Measurements from ENCODE around the gene STX18.
"Not testable (repeated sequence)": the region's sequence is repeated elsewhere in the genome, so short reads cannot be mapped to it uniquely, and the experiment has no call there.

STX18 gene

DNA sequence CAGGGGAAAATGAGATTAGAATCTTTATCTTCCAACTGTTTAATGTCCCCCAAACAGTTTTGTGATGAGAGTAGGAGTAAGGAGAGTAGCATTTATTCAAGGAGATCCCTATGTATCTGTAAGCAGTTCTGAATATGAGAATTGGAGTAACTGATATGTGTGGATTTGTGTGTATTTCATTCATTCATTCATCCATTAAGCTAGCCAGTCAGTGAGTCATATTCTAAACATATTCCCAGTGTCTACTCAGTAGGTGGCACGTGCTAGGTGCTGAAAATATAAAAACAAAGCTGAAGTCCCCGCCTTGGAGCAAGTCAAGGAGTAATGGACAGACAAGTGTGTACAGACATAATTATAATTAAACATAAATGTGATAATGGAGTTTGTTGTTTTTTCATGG is 12.4 kb upstream of the STX18 start:
- no peak for DNase-seq

DNA sequence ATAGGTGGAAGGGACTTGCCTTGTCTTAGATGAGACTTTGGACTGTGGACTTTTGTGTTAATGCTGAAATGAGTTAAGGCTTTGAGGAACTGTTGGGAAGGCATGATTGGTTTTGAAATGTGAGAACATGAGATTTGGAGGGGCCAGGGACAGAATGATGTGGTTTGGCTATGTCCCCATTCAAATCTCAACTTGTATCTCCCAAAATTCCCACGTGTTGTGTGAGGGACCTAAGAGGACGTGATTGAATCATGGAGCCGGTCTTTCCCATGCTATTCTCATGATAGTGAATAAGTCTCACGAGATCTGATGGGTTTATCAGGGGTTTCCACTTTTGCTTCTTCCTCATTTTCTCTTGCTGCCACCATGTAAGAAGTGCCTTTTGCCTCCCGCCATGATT is 10.2 kb upstream of the STX18 start:
- not testable (repeated sequence) for DNase-seq

DNA sequence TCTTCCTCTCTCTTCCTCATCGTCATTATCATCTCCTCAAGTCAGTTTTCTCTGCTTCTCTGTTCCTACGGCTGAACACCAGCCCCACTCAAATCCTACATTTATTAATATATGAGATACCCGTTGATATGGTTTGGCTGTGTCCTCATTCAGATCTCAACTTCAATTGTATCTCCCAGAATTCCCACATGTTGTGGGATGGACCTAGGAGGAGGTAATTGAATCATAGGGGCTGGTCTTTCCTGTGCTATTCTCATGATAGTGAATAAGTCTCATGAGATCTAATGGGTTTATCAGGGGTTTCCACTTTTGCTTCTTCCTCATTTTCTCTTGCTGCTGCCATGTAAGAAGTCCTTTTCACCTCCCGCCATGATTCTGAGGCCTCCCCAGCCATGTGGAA is 8.3 kb upstream of the STX18 start:
- DNase-seq = not testable (repeated sequence)

DNA sequence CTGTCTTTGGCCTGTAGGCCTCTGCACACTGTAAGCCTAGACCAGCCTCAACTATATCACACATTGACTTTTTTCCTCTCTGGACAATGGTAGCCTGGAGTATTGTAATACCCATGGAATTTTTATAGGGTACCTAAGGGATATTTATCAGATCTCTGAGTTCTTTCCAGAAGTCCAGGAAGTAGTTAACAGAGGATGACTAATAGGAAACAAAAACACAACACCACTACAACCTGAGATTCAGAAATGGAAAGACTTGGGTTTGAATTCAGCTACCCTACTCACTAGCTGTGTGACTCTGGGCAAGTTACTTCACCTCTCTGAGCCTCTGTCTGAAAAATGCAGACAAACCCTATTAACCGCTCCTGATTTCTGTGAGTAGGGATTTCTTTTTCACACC is 7.7 kb upstream of the STX18 start:
- DNase-seq = no peak

DNA sequence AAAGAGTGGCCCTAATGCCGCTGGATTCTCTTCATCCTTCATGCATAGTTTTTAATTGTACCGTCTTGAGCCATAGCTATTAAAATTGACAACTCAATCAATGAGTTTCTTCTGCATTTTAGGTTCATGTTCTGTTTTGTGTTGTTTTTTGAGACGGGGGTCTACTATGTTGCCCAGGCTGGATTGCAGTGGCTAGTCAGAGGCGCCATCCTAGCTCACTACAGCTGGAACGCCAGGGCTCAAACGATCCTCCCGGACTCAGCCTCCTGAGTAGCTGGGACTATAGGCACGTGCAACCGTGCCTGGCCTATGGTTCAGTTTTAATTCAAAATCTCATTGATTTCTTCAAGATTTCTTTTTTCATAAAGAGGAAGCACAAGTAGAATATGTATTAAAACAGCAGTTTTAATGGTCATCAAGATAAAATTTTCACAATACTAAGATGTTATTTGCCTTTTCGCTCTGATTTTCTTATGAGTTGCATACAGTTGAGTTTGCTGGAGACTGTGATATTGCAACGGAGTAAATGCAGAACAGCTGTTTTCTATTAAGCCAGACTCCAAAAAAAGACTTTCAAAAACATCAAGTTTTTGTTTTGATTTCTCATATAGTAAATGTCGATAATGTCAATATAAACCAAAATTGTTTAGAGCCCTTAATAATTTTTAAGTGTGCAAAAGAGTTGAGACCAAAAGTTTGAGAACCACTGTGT is 1.1 kb upstream of the STX18 start:
- DNase-seq = no peak

DNA sequence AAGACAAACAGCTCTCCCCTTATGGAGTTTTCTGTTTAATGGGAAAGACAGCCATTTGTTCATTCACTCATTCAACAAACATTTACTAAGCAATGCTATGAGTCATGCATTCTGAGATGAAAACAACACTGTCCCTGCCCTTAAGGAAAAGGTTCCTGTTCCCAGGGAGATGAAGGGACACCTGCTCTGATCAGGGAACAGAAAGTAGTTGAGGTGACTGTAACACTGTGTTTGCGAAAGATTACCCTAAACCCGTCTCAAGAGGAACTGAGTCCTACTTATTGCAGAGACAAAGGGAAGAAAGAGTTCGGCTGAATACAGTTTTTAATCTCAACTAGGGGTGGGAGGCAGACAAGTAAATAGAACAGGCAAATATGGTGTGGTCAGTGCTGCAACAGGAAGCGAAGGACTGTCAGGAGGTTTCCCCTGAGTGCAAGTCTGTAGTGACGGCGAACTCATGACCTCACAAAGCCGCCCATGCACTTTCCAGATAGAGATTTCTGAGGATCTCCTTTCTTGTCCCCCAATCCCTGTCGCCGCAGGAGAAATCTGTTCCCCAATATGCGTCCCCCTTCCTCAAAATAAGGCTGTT is 712 bp downstream of the STX18 start:
- peak; percentile 31 for DNase-seq

DNA sequence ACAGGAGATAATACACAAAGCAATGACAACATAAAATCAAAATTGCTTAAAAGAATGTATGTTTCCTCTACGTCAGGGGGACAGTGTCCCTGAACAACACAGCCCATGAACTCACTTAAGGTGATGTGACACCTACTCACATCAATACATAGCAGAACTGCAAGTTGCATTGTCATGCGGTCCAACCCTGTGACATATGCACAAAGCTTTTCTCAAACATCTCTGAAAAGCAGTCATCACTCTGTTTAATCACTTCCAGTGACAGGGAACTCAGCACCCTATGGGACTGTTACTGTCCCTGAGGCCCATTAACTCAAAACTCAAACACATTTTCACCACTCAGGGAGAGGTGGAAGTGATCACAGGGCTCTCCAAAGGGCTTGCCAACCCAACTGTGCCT is 2.4 kb downstream of the STX18 start:
- no peak for DNase-seq

DNA sequence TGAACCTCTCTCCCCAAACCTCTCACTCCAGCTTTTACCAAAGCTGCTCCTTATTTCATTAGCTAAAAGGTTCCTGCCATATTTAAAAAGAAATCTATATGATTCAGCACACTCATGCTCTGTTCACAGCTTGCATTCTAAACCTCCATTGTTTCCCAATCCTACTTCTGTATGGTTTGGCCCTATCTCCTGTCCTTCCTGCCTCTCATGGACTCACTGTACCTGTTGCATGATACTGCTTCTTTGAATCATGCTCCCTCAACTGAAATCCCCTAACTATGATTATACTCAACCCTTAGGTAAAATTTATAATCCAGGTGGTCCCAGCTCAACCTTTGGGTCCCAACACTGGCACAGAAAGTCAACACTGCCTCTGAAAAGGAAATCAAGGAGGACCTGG is 6.3 kb downstream of the STX18 start:
- no peak for DNase-seq

DNA sequence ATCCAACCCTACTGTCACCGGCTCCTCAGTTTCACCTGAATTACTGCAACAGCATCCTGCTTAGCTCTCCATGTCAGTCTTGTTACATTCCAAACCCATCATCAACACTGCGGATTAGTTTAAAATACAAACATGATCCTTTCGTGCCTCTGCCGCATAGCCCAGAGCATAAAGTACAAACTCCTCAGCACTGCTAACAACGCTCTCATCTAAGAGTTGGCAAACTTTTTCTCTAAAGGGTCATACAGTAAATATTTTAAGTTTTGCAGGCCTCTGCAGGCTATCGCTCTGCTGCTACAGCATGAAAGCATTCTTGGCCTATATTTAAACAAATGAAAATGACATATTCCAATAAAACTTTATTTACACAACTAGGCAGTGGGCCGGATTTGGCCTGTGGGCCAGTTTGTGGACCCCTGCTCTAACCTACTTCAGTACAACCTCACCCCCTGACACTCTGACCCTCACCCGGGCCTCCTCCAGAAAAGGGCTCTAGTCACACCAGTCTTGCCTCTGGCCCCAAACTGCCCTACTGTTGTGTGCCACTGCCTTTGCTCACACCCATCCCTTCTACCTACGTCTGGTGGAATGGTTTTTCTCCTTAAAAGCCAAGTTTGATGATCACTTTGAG is 7.2 kb downstream of the STX18 start:
- no peak for DNase-seq

DNA sequence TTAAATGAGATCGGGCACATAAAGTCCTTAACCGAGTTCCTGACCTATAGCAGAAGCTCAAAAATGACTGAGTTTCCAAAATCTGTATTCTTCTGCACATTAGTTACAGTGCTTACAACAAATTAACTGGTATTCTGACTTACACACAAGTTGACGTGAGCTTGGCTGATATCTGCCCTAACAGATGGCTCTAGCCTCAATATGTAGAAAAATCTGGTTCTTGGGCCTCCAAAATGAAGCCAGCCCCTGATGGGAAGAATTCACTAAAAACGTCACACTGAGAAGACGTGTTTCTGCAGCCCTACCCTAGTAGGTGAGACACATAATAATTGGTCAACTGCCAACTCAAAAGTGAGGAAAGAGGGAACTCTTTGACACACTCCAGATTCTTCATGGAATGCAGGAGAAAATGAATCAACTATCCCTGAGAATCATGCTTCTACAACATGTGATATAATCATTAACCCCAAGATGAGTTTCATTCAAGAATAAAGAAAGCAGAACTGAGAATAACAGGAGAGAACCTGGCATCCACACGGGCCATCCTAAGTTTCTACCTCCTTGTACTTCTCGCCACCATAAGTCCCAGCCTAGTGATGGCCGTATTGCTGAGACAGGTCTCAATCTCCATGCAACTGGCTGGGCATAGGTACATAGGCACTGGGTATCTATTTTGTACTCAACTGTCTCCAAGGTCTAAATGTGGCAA is 8.2 kb downstream of the STX18 start:
- no peak for DNase-seq

DNA sequence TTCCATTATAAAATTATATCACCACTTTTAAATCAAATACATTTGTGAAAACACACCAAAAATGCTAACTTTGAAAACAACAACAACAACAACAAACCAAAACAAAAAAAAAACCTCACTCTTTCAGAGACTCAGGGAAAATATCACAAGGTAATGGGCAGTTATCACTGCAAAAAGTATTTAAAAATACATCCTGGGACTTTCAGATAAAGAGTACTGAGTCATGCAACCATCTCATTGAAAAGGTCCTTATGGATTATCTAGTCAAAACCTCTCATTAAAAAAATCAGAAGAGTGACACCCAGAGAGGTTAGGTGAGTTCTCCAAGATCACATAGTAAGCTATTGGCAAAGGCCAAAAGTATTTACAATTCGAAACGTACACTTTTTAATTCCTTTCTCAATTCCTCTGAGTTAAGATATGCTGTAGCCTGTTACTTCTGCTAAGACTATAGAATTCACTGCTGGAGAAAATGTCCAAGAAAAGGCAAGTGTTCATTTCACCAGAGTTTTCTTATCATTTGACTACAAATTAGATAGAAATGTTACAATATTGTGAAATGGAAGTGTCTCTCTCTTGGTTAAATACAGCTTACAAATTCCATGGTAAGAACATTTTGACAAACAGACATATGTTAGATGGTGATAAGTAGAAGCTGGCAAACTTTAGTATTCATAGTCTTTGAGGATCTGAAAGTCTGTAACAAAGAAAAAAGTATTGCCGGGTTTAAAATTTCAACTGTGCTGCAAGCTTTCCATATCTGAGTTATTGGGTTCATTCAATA is 9.3 kb downstream of the STX18 start:
- no peak for DNase-seq

DNA sequence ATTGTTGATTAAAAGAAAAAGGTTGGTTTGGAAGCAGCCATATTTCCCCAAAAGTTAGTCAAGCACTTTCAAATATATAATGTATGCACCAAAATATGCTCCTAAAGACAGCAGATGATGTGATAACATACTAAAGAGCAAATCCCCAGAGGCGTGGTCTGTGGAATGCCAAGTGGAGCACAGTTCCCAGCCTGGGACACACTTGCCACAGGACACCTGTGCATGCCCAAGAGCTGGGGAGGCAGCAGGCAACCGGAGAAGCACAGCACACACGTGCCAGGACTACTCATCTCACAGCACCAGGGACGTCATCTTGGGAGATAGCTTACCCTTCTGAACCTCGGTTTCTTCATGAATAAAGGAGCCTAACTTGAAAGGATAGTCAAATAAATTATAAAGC is 12.5 kb downstream of the STX18 start:
- DNase-seq = no peak

DNA sequence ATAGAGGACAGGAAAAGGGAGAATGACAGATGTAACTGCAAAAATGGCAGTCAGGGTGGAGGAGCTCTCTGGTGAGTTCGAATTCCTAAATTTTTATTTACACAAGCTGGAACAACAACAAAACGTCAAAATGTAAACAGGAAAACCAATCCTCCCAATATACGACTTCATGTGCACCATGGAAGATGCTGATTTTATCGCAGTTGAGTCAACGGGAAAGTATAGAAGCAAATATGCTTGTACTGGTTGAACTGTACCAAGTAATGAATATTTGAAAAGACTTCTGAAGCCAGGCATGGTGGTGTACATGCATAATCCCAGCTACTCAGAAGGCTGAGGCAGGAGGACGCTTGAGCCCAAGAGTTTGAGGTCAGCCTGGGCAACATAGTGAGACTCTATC is 15.4 kb downstream of the STX18 start:
- DNase-seq = no peak

DNA sequence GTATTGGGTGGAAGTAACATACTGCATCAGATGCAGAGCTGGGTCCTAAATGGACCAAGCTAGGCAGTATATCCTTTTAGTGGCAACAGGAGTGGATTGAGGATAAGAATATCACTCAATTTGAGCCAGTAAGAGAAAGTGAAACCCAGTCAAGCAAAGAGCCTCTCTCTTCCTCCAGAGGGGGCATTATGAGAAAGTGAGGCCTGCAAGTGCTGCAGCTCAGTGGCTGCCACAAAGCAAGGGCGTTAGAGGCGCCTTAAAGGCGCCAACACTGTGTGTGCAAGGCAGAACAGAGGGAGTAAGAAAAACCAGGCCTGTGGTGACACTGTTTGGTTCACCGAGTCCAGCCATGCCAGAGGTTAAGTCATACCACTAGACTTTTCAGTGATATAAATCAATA is 17.5 kb downstream of the STX18 start:
- peak; percentile 38 for DNase-seq

DNA sequence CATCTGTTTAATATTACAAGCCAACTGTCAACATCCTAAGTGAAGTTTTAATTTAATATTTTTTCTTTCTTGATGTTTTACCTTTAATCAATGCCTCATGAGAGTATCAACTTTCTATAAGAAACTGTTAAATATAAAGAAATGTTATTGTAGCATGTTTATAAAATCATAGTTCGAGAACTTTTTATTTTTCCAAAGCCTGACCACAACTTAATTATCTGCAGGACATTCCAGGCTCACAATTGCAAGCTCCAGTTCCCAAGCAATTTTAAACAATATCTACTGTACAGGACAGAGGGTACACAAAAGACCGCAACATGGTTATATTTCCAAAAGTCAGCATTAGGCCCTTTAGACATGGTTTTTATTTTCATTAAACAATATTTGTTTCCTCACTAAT is 20.1 kb downstream of the STX18 start:
- no peak for DNase-seq

DNA sequence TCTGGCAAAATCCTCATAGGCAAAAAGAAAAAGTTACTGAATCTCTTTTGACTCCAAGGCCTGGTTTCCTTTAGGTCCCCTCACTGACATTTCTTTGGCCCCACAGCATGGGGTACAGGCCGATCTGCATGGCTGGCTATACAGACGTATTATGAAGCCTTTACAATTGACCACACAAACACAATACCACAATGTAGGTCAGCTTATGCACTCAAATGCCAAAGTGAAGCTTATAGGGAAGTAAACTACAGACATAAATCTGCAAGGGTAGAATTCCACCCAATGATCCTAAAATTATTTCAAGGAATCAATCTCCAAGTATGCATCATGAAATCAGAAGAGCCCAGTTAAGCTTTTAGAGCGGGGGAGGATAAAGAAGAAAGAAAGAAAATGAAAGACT is 20.7 kb downstream of the STX18 start:
- DNase-seq = no peak

DNA sequence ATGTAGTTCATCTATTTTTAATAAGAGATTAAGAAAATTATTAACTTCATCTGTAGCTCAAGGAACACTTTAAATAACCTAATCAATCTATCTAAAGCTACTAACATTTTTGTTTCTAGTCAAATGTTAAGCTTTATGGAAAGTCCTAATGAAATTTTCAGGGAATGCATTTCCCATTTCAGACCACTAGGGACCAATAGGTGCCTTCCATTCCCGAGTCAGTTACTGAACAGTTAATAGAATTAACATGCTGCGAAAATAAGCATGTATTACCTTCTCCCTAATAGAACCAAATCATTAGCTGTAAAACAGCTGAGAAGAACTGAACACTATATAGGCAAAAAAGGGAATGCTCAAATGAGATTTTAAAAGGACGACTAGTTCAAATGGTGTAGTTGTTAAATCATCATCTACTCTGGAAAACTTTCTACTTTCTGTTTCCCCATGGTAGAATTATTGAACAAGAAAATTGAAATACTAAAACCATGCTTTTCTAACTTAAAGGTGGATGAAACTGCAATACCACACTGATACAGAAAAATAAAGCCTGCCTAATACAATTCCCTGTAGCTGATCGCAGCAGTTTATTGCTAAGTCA is 22.5 kb downstream of the STX18 start:
- no peak for DNase-seq

DNA sequence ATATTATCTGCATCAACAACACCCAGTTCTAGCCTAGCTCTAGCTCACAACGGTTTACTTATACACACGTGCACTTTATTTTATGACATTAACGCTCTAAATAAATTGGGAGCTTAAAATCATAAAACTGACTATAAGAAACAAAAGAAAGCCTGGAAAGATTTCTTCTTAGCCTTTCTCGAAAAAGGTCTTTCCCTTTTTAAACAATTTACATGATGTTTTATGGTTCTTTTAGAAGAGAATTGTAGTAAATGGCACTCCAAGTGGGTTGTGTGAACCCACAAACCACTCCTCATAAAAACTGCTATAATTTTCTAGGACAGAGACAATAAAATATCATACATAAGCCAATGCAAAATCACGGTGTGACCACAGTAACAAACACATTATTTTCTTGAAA is 23.1 kb downstream of the STX18 start:
- no peak for DNase-seq

DNA sequence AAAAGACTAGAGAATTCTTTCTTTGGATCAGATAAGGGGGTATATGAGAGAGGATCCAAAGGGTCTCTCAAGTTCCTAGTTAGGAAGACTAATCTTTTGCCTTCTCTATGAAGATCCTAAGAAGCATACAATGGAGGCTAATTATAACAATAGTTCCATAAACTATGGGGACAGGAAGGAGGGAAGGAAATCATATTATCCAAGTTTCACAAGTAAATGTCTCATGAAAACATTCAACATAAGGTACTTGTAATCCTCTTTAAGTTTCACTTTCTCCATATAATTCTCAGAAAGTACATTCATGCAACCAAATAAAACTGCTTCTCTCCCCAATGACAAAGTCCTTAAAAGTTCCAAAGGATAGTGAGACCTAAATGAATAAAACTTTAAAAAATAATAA is 27.1 kb downstream of the STX18 start:
- DNase-seq = no peak

DNA sequence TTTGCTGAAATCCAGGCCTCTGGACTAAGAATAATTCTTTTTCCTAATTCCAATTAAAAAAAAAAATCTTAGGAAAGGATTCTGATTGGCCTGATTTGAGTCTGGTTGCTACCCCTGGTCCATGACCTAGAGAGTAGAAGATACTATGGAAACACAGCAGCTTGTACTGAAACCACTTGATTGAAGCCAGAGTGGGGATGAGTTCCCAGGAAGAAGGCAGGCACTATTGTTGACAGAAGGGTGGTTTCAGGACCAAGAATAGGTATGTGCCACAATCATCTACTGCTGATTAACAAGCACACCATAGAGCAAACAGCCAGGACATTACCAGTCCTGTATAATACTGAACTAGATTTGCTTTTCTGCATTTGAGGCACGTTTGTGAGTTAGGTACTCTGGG is 29.6 kb downstream of the STX18 start:
- DNase-seq = no peak

DNA sequence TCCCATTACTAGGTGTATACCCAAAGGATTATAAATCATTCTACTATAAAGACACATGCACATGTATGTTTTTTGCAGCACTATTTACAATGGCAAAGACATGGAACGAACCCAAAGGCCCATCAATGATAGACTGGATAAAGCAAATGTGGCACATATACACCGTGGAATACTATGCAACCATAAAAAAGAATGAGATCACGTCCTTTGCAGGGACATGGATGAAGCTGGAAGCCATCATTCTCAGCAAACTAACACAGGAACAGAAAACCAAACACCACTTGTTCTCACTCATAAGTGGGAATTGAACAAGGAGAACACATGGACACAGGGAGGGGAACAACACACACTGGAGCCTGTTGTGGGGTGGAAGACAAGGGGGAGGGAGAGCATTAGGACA is 31.2 kb downstream of the STX18 start:
- not testable (repeated sequence) for DNase-seq

DNA sequence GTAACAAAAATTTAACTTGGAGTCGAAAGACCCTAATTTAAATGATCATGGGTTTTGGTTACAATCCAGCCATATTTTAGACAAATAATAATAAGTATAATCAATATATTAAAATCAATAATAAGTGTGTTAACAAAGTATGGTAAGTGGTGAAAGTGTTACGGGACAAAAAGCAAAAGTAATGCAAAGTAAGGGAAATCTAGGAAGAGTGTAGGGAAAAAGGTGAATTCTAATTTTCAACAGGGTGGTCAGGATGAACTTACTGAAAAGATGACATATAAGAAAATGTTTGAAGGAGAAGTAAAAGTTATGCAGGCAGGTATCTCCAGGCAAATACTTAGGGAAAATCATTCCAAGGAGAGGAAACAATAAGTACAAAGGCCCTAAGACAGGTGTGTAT is 32.3 kb downstream of the STX18 start:
- no peak for DNase-seq

DNA sequence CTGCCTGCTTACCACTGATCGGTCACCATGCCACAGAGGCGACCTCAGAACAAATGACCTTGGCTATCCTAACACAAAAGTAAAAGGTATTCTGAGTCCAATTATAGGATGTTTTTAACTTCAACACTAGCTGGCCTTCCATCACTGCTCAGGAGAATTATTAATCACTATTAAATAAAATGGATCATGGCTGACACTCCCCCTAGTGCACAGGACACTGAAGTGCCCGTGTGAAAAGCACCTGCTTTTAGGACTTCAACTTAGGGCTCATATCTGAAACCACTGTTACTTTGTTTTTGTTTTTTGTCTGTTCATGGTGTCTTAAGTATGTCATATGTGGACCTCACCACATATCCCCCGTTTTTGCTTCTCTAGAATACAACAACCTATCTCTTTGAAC is 33.9 kb downstream of the STX18 start:
- DNase-seq = no peak

All from CD4-positive, alpha-beta T cell treated with Interferon gamma for 1 hour (primary cell).